GM19240 (cell line): ENCODE results near the gene PRKCE.
A peak's percentile ranks its signal among the peaks of the same experiment; 100 is the strongest.

Experiments used
- DNase-seq: peaks from one replicate; pipeline ENCODE4 v3.0.0; 2011; ENCODE audit warnings: low spot score; ENCODE audit not compliant: insufficient read length

Gene PRKCE

GRCh38 chr2:45930396-45930792 is 278.9 kb downstream of the PRKCE start:
- DNase-seq = no peak

GRCh38 chr2:45932278-45932975 is 281.0 kb downstream of the PRKCE start:
- no peak for DNase-seq

- DNase-seq = peak; percentile 42
Measured at GRCh38 chr2:45935791-45936622, 284.5 kb downstream of the PRKCE start.

GRCh38 chr2:45936623-45936979 is 285.1 kb downstream of the PRKCE start:
- DNase-seq = no peak

- DNase-seq = no peak
Measured at GRCh38 chr2:45937990-45938389, 286.5 kb downstream of the PRKCE start.

DNA sequence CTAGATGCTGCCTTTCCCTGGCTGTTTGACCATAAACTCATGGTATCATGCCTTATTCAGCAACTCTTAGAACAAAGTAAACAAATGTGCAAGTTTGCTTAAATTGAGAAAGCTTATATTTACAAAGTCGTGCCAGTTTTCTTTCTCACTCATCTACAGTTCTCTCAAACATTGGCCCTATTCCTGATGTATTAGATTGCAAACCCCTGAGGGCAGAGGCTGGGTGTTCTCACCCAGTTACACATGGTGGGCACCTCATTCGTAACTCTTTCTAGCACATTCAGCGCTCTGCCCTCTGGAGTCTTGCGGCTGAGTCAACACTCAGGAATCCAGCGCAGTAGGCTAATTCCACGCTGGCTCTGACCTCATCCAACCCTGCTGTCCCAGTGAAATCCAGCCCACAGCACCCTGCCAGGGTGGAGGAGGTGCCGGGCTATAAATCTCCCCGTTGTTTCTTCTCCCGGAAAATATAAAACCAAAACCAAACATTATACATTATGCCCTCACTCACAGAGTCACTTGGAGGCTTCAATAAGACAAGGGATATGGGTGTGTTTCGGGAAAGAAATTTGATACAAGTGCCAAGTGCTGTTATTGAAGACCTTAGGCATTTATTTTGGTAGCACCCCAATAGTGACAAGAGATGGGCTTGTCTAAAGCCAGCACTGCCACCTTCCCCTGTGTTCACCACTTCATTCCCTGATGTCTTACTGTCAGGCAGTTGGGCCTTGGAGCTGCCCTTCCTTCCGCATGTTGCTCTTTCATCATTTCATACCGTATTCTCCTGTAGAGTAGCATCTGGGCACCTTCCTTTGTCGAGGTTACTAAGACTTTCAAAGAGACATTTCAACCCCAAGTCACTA is 287.4 kb downstream of the PRKCE start:
- no peak for DNase-seq

DNA sequence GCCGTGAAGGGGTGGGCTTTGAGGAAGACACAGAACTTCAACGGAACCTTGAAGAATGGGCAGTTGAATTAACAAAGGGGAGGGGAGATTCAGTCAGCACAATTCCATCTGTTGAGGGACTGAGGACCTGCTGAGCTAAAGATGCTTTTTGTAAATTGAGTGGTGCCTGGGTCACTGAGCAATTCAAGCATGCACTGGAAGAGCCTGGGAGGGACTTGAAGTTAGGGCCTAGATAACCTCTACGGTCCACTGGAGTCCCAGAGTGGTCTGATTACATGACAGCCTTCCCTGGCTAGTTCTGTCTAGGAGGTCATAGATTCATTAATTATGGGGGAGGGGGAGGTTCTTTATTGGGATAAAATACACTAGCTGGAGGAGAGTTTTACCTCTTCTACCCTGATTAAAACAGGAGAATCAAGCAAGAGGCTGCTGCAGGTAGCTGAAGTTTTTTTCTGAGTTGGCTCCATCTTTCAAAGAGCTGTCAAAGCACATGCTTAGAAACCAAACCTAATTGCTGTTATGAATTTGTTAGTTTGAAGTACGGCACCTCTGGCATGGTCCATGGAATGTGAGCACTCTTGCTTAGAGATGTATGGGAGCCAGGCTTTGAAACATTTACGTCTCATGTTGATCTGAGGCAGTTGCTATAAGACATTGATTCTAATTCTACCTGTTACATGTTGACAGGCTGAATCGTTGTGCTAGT is 290.2 kb downstream of the PRKCE start:
- no peak for DNase-seq

DNA sequence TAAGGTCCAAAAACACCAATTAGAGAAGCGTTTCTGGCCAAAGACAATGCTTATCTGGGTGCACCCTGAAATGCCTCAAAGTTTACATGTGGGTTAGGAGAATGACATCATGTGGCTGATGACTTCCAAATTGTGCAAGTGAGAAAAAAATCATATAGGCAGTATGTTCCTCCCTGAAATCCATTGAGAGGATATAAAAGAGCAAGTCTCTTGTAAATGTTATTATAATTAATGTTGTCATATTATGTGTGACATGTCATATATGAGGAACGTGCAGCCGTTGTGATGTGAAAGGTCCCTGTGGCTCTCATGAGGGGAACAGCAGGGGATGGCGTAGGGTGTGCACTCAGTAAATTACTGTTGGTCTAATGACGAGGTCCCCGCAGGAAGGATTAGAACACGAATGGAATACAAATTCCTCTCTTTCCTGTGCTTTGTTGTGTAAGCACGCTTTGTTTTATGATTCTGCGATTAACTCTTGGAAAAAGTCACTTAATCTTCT is 290.8 kb downstream of the PRKCE start:
- DNase-seq = no peak

GRCh38 chr2:45943219-45944044 is 292.0 kb downstream of the PRKCE start:
- DNase-seq = no peak

DNA sequence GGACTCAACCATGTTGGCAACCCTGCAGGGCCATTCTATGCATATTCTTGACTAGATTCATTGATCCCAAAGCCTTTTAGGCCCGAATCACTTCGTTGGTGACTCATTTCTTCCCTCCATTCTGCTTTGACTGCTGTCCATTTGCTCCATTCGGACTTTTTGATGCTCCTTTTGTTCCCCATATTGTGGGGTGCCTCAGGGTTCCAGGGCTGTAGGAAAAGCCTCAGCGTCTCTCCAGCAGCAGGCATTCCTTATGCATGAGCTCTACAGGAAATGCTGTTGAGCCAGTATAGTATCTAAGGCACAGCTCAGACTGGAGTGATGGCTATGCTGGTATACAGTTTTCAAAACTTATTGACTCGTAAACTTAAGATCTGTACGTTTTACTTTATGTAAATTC is 292.6 kb downstream of the PRKCE start:
- DNase-seq = no peak

DNA sequence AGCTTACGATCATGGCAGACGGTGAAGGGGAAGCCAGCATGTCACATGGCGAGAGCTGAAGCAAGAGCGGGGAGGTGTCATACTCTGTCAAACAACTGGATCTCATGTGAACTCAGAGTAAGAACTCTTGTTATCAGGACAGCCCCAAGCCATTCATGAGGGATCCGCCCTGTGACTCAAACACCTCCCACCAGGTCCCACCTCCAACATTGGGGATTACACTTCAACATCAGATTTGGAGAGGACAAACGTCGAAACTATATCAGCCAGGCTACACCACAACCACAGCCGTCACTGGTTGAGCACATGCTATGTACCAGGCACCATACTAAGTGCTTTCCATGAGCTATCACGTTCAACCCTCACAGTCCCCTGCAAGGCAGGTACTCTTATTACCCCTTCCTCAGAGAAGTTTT is 293.8 kb downstream of the PRKCE start:
- no peak for DNase-seq

- DNase-seq = no peak
Measured at GRCh38 chr2:45946023-45946422, 294.5 kb downstream of the PRKCE start.

DNA sequence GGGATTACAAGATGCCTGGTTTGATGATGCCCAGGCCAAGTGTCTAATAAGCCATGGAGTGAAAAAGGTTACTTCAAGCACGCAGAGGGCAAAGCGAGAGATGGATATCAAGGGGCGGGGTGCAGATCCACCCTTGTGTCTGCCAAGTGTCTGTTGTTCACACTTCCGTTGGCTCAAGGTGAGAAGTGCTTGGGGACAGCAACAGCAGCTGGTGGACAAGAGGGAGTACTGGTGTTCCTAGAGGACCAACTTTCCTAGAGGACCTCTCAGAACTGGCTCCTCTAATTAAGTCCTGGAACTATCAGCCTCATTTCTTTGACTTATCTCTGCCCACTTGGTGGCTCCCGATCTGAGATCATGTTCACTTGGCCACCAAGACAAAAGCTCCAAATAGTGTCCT is 299.1 kb downstream of the PRKCE start:
- DNase-seq = no peak

GRCh38 chr2:45951025-45951727 is 299.7 kb downstream of the PRKCE start:
- no peak for DNase-seq

GRCh38 chr2:45952591-45952990 is 301.1 kb downstream of the PRKCE start:
- DNase-seq = no peak

- no peak for DNase-seq
Measured at GRCh38 chr2:45953376-45954027, 302.0 kb downstream of the PRKCE start.

GRCh38 chr2:45954233-45954850 is 302.9 kb downstream of the PRKCE start:
- DNase-seq = no peak

- DNase-seq = no peak
Measured at GRCh38 chr2:45957533-45958227, 306.2 kb downstream of the PRKCE start.
